Esophagus squamous epithelium (tissue), 5 donors: ENCODE data around the gene ISG20. TPM values are rescaled to one million over a fixed set of nuclear protein-coding genes. Genes with fewer than 3 reads are reported as not detected.

Experiments
- DNase-seq: peaks from one replicate; lab custom pipeline; 2025; lab: John Stamatoyannopoulos, UW
- H3K27ac ChIP-seq, 4 donors: fragments of 200-600 bp; sonication (generic); one replicate each; pipeline ENCODE4 v1.5.1; 2016 to 2019; ENCODE audit warnings: mild to moderate bottlenecking in 1 of 4
- H3K27me3 ChIP-seq, 4 donors: fragments of 200-600 bp; sonication (generic); 1 replicate in 3 of 4; 2 replicates in 1 of 4; pipeline versions ENCODE4 v1.5.1 to v1.6.0; 2017 to 2021; ENCODE audit warnings: antibody characterized with exemption in 1 of 4
- H3K36me3 ChIP-seq, 3 donors: fragments of 200-600 bp; sonication (generic); one replicate each; pipeline ENCODE4 v1.5.1; 2016 to 2019
- H3K4me1 ChIP-seq, 3 donors: fragments of 200-600 bp; sonication (generic); one replicate each; pipeline ENCODE4 v1.5.1; 2017 to 2019
- H3K4me3 ChIP-seq, 4 donors: fragments of 200-600 bp; sonication (generic); 1 replicate in 3 of 4; 2 replicates in 1 of 4; pipeline ENCODE4 v1.5.1; 2016 to 2019; ENCODE audit warnings: mild to moderate bottlenecking in 2 of 4, moderate library complexity in 1 of 4
- H3K9me3 ChIP-seq, 3 donors: fragments of 200-600 bp; sonication (generic); one replicate each; pipeline ENCODE4 v1.5.1; 2016 to 2019
- CTCF ChIP-seq, 6 experiments: fragments of 450-650 bp in 4 of 6; fragments of 200-600 bp in 2 of 6; sonication (generic) in 2 of 6; IDR thresholded peaks; one replicate each; pipeline ENCODE4 v1.5.1; 2016 to 2019; ENCODE audit warnings: antibody characterized with exemption in 6 of 6, mild to moderate bottlenecking in 4 of 6, moderate library complexity in 4 of 6
- POLR2A ChIP-seq, 4 donors: fragments of 450-650 bp; IDR thresholded peaks; one replicate each; pipeline ENCODE4 v1.6.1; 2017; ENCODE audit warnings: antibody characterized with exemption in 4 of 4, mild to moderate bottlenecking in 4 of 4, moderate library complexity in 3 of 4
- WGBS, 2 donors: methylation state at CpG; one replicate each; pipeline ENCODE4 v1.1.5; 2018; 5-methylcytosine and 5-hydroxymethylcytosine counted together
- intact Hi-C: fragments of 100-400 bp; cut with DNase I; formaldehyde crosslinking; loops from one replicate; pipeline ENCODE4 v1.15.0; 2022
- total RNA-seq, 4 donors: library from RNA; depleted of rRNA; stranded (reverse); fragments of >200 nt; gene quantifications; one replicate each; pipeline ENCODE4 v1.1.0, GENCODE V29; 2016
- donor health status: DM: yes; HTN: yes; CAD: no.

Gene ISG20
- total RNA-seq, 4 donors from 2014 or later, result 14.0 to 24.1 (median 19.7) TPM

GRCh38 chr15:88658972-88659931 is 20.4 kb downstream of the ISG20 start:
- Histone ChIP-seq H3K9me3 (no peaks in the 10 kb centered on the region), H3K27ac (peak overlapping the region; percentile 43 to 71 (median 52)), H3K36me3 (no peaks in the 10 kb centered on the region), H3K4me1 (peaks cover 7 to 45% (median 9%) of the 10 kb centered on the region in 3 donors), H3K4me3 (no peak overlapping the region), H3K27me3 (peaks cover 0 to 9% (median 0%) of the 10 kb centered on the region in 4 donors)
- intact Hi-C loops, result loop anchor here (10.0 kb wide), 1 partner anchor 176 kb away; no protein-coding TSS in a partner anchor
- DNase-seq, result no peak
- TF ChIP-seq CTCF (IDR thresholded peaks at IDR 0.05) (no peak), POLR2A (IDR thresholded peaks at IDR 0.05) (no peak)
- 36 to 39% methylated on average over 14 to 17 of the region's 18 CpGs for WGBS, 2 donors

- TF ChIP-seq CTCF (IDR thresholded peaks at IDR 0.05), result no peak
- no peak for TF ChIP-seq POLR2A (IDR thresholded peaks at IDR 0.05)
- H3K9me3 ChIP-seq, result no peaks in the 10 kb centered on the region
- DNase-seq, result no peak
- H3K4me1 ChIP-seq, result peaks cover 7 to 48% (median 9%) of the 10 kb centered on the region in 3 donors
- no peak overlapping the region for H3K4me3 ChIP-seq
- H3K27ac ChIP-seq, result no peak overlapping the region
- intact Hi-C loops, result no loop called here
- H3K36me3 ChIP-seq, result no peaks in the 10 kb centered on the region
- peaks cover 0 to 9% (median 0%) of the 10 kb centered on the region in 4 donors for H3K27me3 ChIP-seq
These were observed 22.4 kb downstream of the ISG20 start for GRCh38 chr15:88661041-88661700.

- Histone ChIP-seq H3K27ac (no peak overlapping the region), H3K4me3 (no peak overlapping the region), H3K27me3 (peaks cover 0 to 8% (median 0%) of the 10 kb centered on the region in 4 donors), H3K9me3 (no peaks in the 10 kb centered on the region), H3K4me1 (peaks cover 7 to 48% (median 9%) of the 10 kb centered on the region in 3 donors), H3K36me3 (no peaks in the 10 kb centered on the region)
- WGBS, 2 donors, result 69 to 77% methylated on average over 3 to 4 of the region's 4 CpGs
- TF ChIP-seq POLR2A (IDR thresholded peaks at IDR 0.05) (no peak), CTCF (IDR thresholded peaks at IDR 0.05) (no peak)
- DNase-seq, result no peak
- intact Hi-C loops, result no loop called here
These were observed 23.1 kb downstream of the ISG20 start for GRCh38 chr15:88661761-88662556.

- H3K27me3 ChIP-seq, result no peaks in the 10 kb centered on the region
- H3K27ac ChIP-seq, result no peak overlapping the region
- DNase-seq, result no peak
- no peak for TF ChIP-seq CTCF (IDR thresholded peaks at IDR 0.05)
- TF ChIP-seq POLR2A (IDR thresholded peaks at IDR 0.05), result no peak
- H3K4me3 ChIP-seq, result no peak overlapping the region
- 49 to 100% methylated on average over 2 to 5 of the region's 6 CpGs for WGBS, 2 donors
- peaks cover 7 to 38% (median 9%) of the 10 kb centered on the region in 3 donors for H3K4me1 ChIP-seq
- no peaks in the 10 kb centered on the region for H3K36me3 ChIP-seq
- H3K9me3 ChIP-seq, result no peaks in the 10 kb centered on the region
- intact Hi-C loops, result no loop called here
These were observed 24.4 kb downstream of the ISG20 start for GRCh38 chr15:88663141-88663621.
